ENCODE data around the gene IQCH.

GRCh38 chr15:67372986-67373675 lies 118.5 kb downstream of the IQCH start:
- no peak for TF ChIP-seq POLR2A (IDR thresholded peaks at IDR 0.05)
- TF ChIP-seq CTCF (IDR thresholded peaks at IDR 0.05), result no peak

Measured in transverse colon (tissue), 3 donors.